IMR-90 (cell line): ENCODE measurements around the gene AIP. TPM values are rescaled to one million over a fixed set of nuclear protein-coding genes. Genes with fewer than 3 reads are reported as not detected.

Experiments
- ATAC-seq: fragments of 200-7000 bp; cut with Tn5 transposase; 2 replicates; pipeline ENCODE4 v1.9.1; 2020; ENCODE audit warnings: low read depth, mild to moderate bottlenecking, moderate library complexity
- BruUV-seq: library from RNA; stranded (reverse); fragments of 400-500 nt; replicated peaks from 2 replicates; lab custom pipeline; 2021; lab: Mats Ljungman, UMichigan
- CTCF ChIA-PET: fragments of 300-600 bp; formaldehyde crosslinking; extraction: SDS; loops from one replicate; lab custom pipeline; 2021; ENCODE audit warnings: antibody characterized with exemption; lab: Yijun Ruan, JAX
- POLR2A ChIA-PET: fragments of 300-600 bp; sonication (Branson Sonifier 250); formaldehyde crosslinking; loops from one replicate; lab custom pipeline; 2022; ENCODE audit warnings: antibody characterized with exemption; ENCODE audit not compliant: unreplicated experiment; lab: Charles Lee
- DNase-seq: peaks from one replicate; pipeline ENCODE4 v3.0.0; 2013
- H2AFZ ChIP-seq: replicated peaks from 2 replicates; pipeline ENCODE3; 2013; ENCODE audit warnings: low read length, mild to moderate bottlenecking; ENCODE audit not compliant: poor library complexity
- H2AK5ac ChIP-seq: 2 replicates; pipeline ENCODE4 v1.6.1; 2013; ENCODE audit warnings: low read depth, low read length, inconsistent platforms
- H2AK9ac ChIP-seq: replicated peaks from 2 replicates; pipeline ENCODE3; 2013; ENCODE audit warnings: mild to moderate bottlenecking, low read depth, low read length, moderate library complexity; ENCODE audit not compliant: poor library complexity
- H2BK120ac ChIP-seq: 2 replicates; pipeline ENCODE4 v1.6.1; 2013; ENCODE audit warnings: low read depth, low read length, inconsistent platforms
- H2BK15ac ChIP-seq: 3 replicates; pipeline ENCODE4 v1.6.1; 2013; ENCODE audit warnings: low read depth, low read length, inconsistent platforms
- H2BK20ac ChIP-seq: 2 replicates; pipeline ENCODE4 v1.6.1; 2013; ENCODE audit warnings: low read depth, mild to moderate bottlenecking, inconsistent platforms, low read length, moderate library complexity
- H2BK5ac ChIP-seq: 2 replicates; pipeline ENCODE4 v1.6.1; 2013; ENCODE audit warnings: mild to moderate bottlenecking, low read depth, low read length, inconsistent platforms; ENCODE audit not compliant: poor library complexity, severe bottlenecking
- H3K14ac ChIP-seq: replicated peaks from 2 replicates; pipeline ENCODE4 v1.6.1; 2013; ENCODE audit warnings: low read depth, low read length, inconsistent platforms
- H3K18ac ChIP-seq: 2 replicates; pipeline ENCODE4 v1.6.1; 2013; ENCODE audit warnings: low read depth, low read length, control low read depth
- H3K23ac ChIP-seq: 2 replicates; pipeline ENCODE4 v1.6.1; 2013; ENCODE audit warnings: low read depth, low read length, inconsistent platforms
- H3K27ac ChIP-seq: 2 replicates; pipeline ENCODE4 v1.5.1; 2013; ENCODE audit warnings: mild to moderate bottlenecking, control low read depth, low read length; ENCODE audit not compliant: insufficient read depth
- H3K27me3 ChIP-seq: 2 replicates; pipeline ENCODE4 v1.6.1; 2013; ENCODE audit warnings: low read length; ENCODE audit not compliant: control insufficient read depth, insufficient read depth
- H3K36me3 ChIP-seq: 2 replicates; pipeline ENCODE4 v1.6.1; 2013; ENCODE audit warnings: low read length, mixed read lengths; ENCODE audit not compliant: control insufficient read depth, insufficient read depth
- H3K4ac ChIP-seq: 2 replicates; pipeline ENCODE4 v1.6.1; 2013; ENCODE audit warnings: low read depth, low read length, inconsistent platforms
- H3K4me1 ChIP-seq: 2 replicates; pipeline ENCODE4 v1.6.1; 2013; ENCODE audit warnings: low read length, mixed read lengths; ENCODE audit not compliant: control insufficient read depth, insufficient read depth
- H3K4me2 ChIP-seq: 2 replicates; pipeline ENCODE4 v1.6.1; 2013; ENCODE audit warnings: low read depth, mild to moderate bottlenecking, control low read depth, low read length, moderate library complexity
- H3K4me3 ChIP-seq: 2 replicates; pipeline ENCODE4 v1.5.1; 2013; ENCODE audit warnings: low read depth, mild to moderate bottlenecking, control low read depth, low read length, moderate library complexity; ENCODE audit not compliant: insufficient read depth
- H3K56ac ChIP-seq: 2 replicates; pipeline ENCODE4 v1.6.1; 2013; ENCODE audit warnings: low read length, inconsistent platforms; ENCODE audit not compliant: insufficient read depth; ENCODE audit errors: extremely low read depth
- H3K79me1 ChIP-seq, 2 experiments: 2 replicates each; pipeline ENCODE4 v1.6.1; 2013; ENCODE audit warnings: low read length in 2 of 2, inconsistent platforms in 1 of 2, low read depth in 1 of 2
- H3K9ac ChIP-seq: 2 replicates; pipeline ENCODE4 v1.6.1; 2013; ENCODE audit warnings: low read depth, low read length, control low read depth
- H3K9me1 ChIP-seq: 2 replicates; pipeline ENCODE4 v1.6.1; 2013; ENCODE audit warnings: low read length, inconsistent platforms; ENCODE audit not compliant: insufficient read depth
- H3K9me3 ChIP-seq: 2 replicates; pipeline ENCODE4 v1.6.1; 2013; ENCODE audit warnings: low read length; ENCODE audit not compliant: control insufficient read depth, insufficient read depth
- H4K20me1 ChIP-seq: 2 replicates; pipeline ENCODE4 v1.6.1; 2013; ENCODE audit warnings: low read length, inconsistent platforms; ENCODE audit not compliant: insufficient read depth
- H4K5ac ChIP-seq: 2 replicates; pipeline ENCODE4 v1.6.1; 2013; ENCODE audit warnings: mild to moderate bottlenecking, low read depth, low read length, control low read depth
- H4K8ac ChIP-seq, 2 experiments: 2 replicates each; pipeline ENCODE4 v1.6.1; 2013; ENCODE audit warnings: low read depth in 2 of 2, low read length in 2 of 2, control low read depth in 1 of 2, inconsistent platforms in 1 of 2
- H4K91ac ChIP-seq: 2 replicates; pipeline ENCODE4 v1.6.1; 2013; ENCODE audit warnings: low read depth, low read length, inconsistent platforms; ENCODE audit not compliant: insufficient read depth
- BHLHE40 ChIP-seq: fragments of 150-350 bp; IDR thresholded peaks from 2 replicates; pipeline ENCODE4 v1.6.1; 2016; ENCODE audit warnings: mild to moderate bottlenecking, low read depth, low read length
- CEBPB ChIP-seq: IDR thresholded peaks from 2 replicates; pipeline ENCODE4 v1.6.1; 2012; ENCODE audit warnings: low read depth, low read length, improper control_type of control experiment
- CTCF ChIP-seq: conservative IDR thresholded peaks from 2 replicates; pipeline ENCODE4 v1.5.1; 2012; ENCODE audit warnings: mild to moderate bottlenecking, low read depth, low read length, improper control_type of control experiment
- MAFK ChIP-seq: IDR thresholded peaks from 2 replicates; pipeline ENCODE4 v1.6.1; 2012; ENCODE audit warnings: low read depth, low read length, improper control_type of control experiment
- MAZ ChIP-seq: IDR thresholded peaks from 2 replicates; pipeline ENCODE4 v1.6.1; 2012; ENCODE audit warnings: low read depth, mild to moderate bottlenecking, low read length, improper control_type of control experiment, moderate library complexity, borderline replicate concordance
- MXI1 ChIP-seq: IDR thresholded peaks from 2 replicates; pipeline ENCODE4 v1.6.1; 2012; ENCODE audit warnings: low read depth, mild to moderate bottlenecking, low read length, moderate library complexity, borderline replicate concordance
- POLR2A ChIP-seq: IDR thresholded peaks from 2 replicates; pipeline ENCODE4 v1.6.1; 2012; ENCODE audit warnings: mild to moderate bottlenecking, low read depth, low read length
- WGBS, 2 experiments: methylation state at CpG; one replicate each; pipeline versions ENCODE4 v1.1.5 to v1.1.7; 2013; ENCODE audit warnings: missing lambda C conversion rate in 2 of 2; ENCODE audit not compliant: insufficient read length in 1 of 2; ENCODE audit errors: extremely low coverage in 2 of 2; 5-methylcytosine and 5-hydroxymethylcytosine counted together
- dilution Hi-C: fragments of 300-500 bp; cut with HindIII; formaldehyde crosslinking; loops from one replicate; pipeline ENCODE4 v1.14.3; 2018; ENCODE audit warnings: low sequenced_read_pairs; ENCODE audit not compliant: unreplicated experiment
- in situ Hi-C: fragments of 300-500 bp; cut with MboI; formaldehyde crosslinking; loops from 3 replicates; pipeline ENCODE4 v1.14.3; 2019; ENCODE audit warnings: low sequenced_read_pairs, inconsistent platforms, mixed read lengths
- intact Hi-C: fragments of 100-400 bp; cut with micrococcal nuclease; formaldehyde crosslinking; loops from 2 replicates; pipeline ENCODE4 v1.10.0; 2022
- polyA plus RNA-seq, 3 experiments: library from polyadenylated mRNA; depleted of rRNA; stranded (reverse); fragments of >200 nt; gene quantifications; 2 replicates each; pipeline ENCODE4 v1.2.3, GENCODE V29; 2012; ENCODE audit warnings: low replicate concordance in 1 of 3
- total RNA-seq: library from RNA; depleted of rRNA; stranded (reverse); fragments of >200 nt; gene quantifications from 2 replicates; pipeline ENCODE4 v1.2.3, GENCODE V29; 2012
- TF ChIP-seq, protein P1 (sequence below): fragments of 150-350 bp; IDR thresholded peaks from 2 replicates; pipeline ENCODE4 v1.6.1; 2017; ENCODE audit warnings: mild to moderate bottlenecking, antibody characterized with exemption, low read length, low read depth
- TF ChIP-seq, protein P2 (sequence below): fragments of 150-350 bp; IDR thresholded peaks from 2 replicates; pipeline ENCODE4 v1.6.1; 2016; ENCODE audit warnings: low read depth, mild to moderate bottlenecking, low read length, moderate library complexity, borderline replicate concordance

Gene AIP
- total and polyA plus RNA-seq, 2 of the 4 experiments (the other 2 are of a cell fraction), result 95.5 to 122 TPM

- BruUV-seq, result no TSS peak
- CTCF ChIA-PET, result no interaction called here
- intact Hi-C loops (no loop called here), in situ Hi-C loops (no loop called here), dilution Hi-C loops (no loop called here)
- H3K9ac ChIP-seq, result no peak overlapping the region
- 95% methylated on average over 10 of the region's 18 CpGs; no CpG with 5 or more reads in 1 of the 2 experiments for WGBS, 2 experiments
- no peak overlapping the region for H3K27ac ChIP-seq
- DNase-seq, result no peak
- POLR2A ChIA-PET, result no interaction called here
- H2AK5ac ChIP-seq, result no peak overlapping the region
- no peak overlapping the region for H3K23ac ChIP-seq
- H3K4me2 ChIP-seq, result no peak overlapping the region
- H2BK5ac ChIP-seq, result no peak overlapping the region
- H3K79me1 ChIP-seq, result peaks cover 4 to 39% of the 10 kb centered on the region in 2 experiments; a peak in 3 of 4 replicates
- no peak overlapping the region for H2BK120ac ChIP-seq
- H3K4me3 ChIP-seq, result no peak overlapping the region
- H4K20me1 ChIP-seq, result no peaks in the 10 kb centered on the region
- no peak overlapping the region for H2BK15ac ChIP-seq
- H3K36me3 ChIP-seq, result peaks cover 14% of the 10 kb centered on the region
- no peak overlapping the region for H2BK20ac ChIP-seq
- no peak overlapping the region for H3K18ac ChIP-seq
- H3K56ac ChIP-seq, result no peak overlapping the region
- H2AFZ ChIP-seq, result no peak overlapping the region
- no peak overlapping the region for H3K14ac ChIP-seq
- ATAC-seq, result no peak
- peak overlapping the region; percentile 60 for H2AK9ac ChIP-seq
- H3K4me1 ChIP-seq, result peaks cover 14% of the 10 kb centered on the region
- H4K91ac ChIP-seq, result no peak overlapping the region
- H4K8ac ChIP-seq, result no peak overlapping the region
- no peak for TF ChIP-seq CEBPB
- no peak for TF ChIP-seq MAFK
- TF ChIP-seq, protein P1, sequence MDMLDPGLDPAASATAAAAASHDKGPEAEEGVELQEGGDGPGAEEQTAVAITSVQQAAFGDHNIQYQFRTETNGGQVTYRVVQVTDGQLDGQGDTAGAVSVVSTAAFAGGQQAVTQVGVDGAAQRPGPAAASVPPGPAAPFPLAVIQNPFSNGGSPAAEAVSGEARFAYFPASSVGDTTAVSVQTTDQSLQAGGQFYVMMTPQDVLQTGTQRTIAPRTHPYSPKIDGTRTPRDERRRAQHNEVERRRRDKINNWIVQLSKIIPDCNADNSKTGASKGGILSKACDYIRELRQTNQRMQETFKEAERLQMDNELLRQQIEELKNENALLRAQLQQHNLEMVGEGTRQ, result no peak
- TF ChIP-seq BHLHE40, result no peak
- TF ChIP-seq MAZ, result no peak
- TF ChIP-seq, protein P2, sequence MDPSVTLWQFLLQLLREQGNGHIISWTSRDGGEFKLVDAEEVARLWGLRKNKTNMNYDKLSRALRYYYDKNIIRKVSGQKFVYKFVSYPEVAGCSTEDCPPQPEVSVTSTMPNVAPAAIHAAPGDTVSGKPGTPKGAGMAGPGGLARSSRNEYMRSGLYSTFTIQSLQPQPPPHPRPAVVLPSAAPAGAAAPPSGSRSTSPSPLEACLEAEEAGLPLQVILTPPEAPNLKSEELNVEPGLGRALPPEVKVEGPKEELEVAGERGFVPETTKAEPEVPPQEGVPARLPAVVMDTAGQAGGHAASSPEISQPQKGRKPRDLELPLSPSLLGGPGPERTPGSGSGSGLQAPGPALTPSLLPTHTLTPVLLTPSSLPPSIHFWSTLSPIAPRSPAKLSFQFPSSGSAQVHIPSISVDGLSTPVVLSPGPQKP, result no peak
- no peak for TF ChIP-seq POLR2A
- TF ChIP-seq MXI1, result no peak
- no peak for TF ChIP-seq CTCF
- H3K4ac ChIP-seq, result no peak overlapping the region
- H4K5ac ChIP-seq, result no peak overlapping the region
- peaks cover 4% of the 10 kb centered on the region for H3K9me1 ChIP-seq
- H3K9me3 ChIP-seq, result no peaks in the 10 kb centered on the region
- H3K27me3 ChIP-seq, result no peaks in the 10 kb centered on the region
These were observed 19.6 kb downstream of the AIP start for GRCh38 chr11:67502328-67502979.
